ENCODE data around the gene ARHGEF5.

GRCh38 chr7:144391014-144391413 is 35.8 kb downstream of the ARHGEF5 start:
- TF ChIP-seq YY1 (IDR thresholded peaks at IDR 0.05; ENCODE audit: extremely low read depth, insufficient replicate concordance, low read depth, low read length): no peak
- TF ChIP-seq, protein P1, sequence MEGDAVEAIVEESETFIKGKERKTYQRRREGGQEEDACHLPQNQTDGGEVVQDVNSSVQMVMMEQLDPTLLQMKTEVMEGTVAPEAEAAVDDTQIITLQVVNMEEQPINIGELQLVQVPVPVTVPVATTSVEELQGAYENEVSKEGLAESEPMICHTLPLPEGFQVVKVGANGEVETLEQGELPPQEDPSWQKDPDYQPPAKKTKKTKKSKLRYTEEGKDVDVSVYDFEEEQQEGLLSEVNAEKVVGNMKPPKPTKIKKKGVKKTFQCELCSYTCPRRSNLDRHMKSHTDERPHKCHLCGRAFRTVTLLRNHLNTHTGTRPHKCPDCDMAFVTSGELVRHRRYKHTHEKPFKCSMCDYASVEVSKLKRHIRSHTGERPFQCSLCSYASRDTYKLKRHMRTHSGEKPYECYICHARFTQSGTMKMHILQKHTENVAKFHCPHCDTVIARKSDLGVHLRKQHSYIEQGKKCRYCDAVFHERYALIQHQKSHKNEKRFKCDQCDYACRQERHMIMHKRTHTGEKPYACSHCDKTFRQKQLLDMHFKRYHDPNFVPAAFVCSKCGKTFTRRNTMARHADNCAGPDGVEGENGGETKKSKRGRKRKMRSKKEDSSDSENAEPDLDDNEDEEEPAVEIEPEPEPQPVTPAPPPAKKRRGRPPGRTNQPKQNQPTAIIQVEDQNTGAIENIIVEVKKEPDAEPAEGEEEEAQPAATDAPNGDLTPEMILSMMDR (IDR thresholded peaks at IDR 0.05 in 2 of 3, conservative IDR thresholded peaks at IDR 0.05 in 1 of 3; ENCODE audit: borderline replicate concordance in 1 of 3, insufficient read depth in 1 of 3, low read depth in 2 of 3, low read length in 2 of 3): no peak

Measured in HCT116 (cell line).